Measurements from ENCODE around the gene NSD1. TPM values are rescaled to one million over a fixed set of nuclear protein-coding genes. Genes with fewer than 3 reads are reported as not detected.
A peak's percentile ranks its signal among the peaks of the same experiment; 100 is the strongest.

NSD1 gene
- polyA plus RNA-seq, 4 donors = 4.3 to 27.2 (median 11.5) TPM

- FAIRE-seq = no peak
- Histone ChIP-seq H3K36me3 (ENCODE audit: control insufficient read depth in 3 of 3, insufficient read depth in 2 of 3, low read depth in 1 of 3, low read length in 3 of 3) (no peaks in the 10 kb centered on the region), H3K9me3 (ENCODE audit: control insufficient read depth in 2 of 2, insufficient read depth in 1 of 2, low read depth in 1 of 2, low read length in 1 of 2) (peaks cover 0 to 5% of the 10 kb centered on the region in 2 donors), H3K4me3 (ENCODE audit: low read depth in 1 of 3, low read length in 3 of 3) (peak overlapping the region in 1 of 3 donors; percentile 20), H3K4me1 (ENCODE audit: control insufficient read depth in 3 of 3, insufficient read depth in 2 of 3, low read depth in 1 of 3, low read length in 2 of 3) (peaks cover 0 to 13% (median 4%) of the 10 kb centered on the region in 3 donors), H3K27me3 (ENCODE audit: control insufficient read depth in 3 of 3, insufficient read depth in 3 of 3, low read length in 3 of 3) (no peaks in the 10 kb centered on the region), H3K27ac (ENCODE audit: low read depth in 1 of 3, low read length in 2 of 3) (peak overlapping the region in 1 of 3 donors; percentile 72)
- DNase-seq = peak; percentile 83 to 93
- 28 to 47% (median 34%) methylated on average over 44 to 49 of the region's 49 CpGs for WGBS, 3 donors
These were observed 16.8 kb upstream of the NSD1 start for GRCh38 chr5:177116631-177117373.

- H3K27me3 ChIP-seq (ENCODE audit: control insufficient read depth in 3 of 3, insufficient read depth in 3 of 3, low read length in 3 of 3) = no peaks in the 10 kb centered on the region
- FAIRE-seq = no peak
- peak overlapping the region in 1 of 3 donors; percentile 52 for H3K27ac ChIP-seq (ENCODE audit: low read depth in 1 of 3, low read length in 2 of 3)
- H3K36me3 ChIP-seq (ENCODE audit: control insufficient read depth in 3 of 3, insufficient read depth in 2 of 3, low read depth in 1 of 3, low read length in 3 of 3) = no peaks in the 10 kb centered on the region
- WGBS, 3 donors = 97 to 99% (median 99%) methylated on average over 29 to 30 of the region's 30 CpGs
- no peak overlapping the region for H3K4me3 ChIP-seq (ENCODE audit: low read depth in 1 of 3, low read length in 3 of 3)
- H3K9me3 ChIP-seq (ENCODE audit: control insufficient read depth in 2 of 2, insufficient read depth in 1 of 2, low read depth in 1 of 2, low read length in 1 of 2) = peaks cover 0 to 5% of the 10 kb centered on the region in 2 donors
- peaks cover 0 to 9% (median 4%) of the 10 kb centered on the region in 3 donors for H3K4me1 ChIP-seq (ENCODE audit: control insufficient read depth in 3 of 3, insufficient read depth in 2 of 3, low read depth in 1 of 3, low read length in 2 of 3)
- no peak for DNase-seq
These were observed 16.0 kb upstream of the NSD1 start for GRCh38 chr5:177117441-177118045.

- Histone ChIP-seq H3K9me3 (ENCODE audit: control insufficient read depth in 2 of 2, insufficient read depth in 1 of 2, low read depth in 1 of 2, low read length in 1 of 2) (no peaks in the 10 kb centered on the region), H3K27me3 (ENCODE audit: control insufficient read depth in 3 of 3, insufficient read depth in 3 of 3, low read length in 3 of 3) (no peaks in the 10 kb centered on the region), H3K4me3 (ENCODE audit: low read depth in 1 of 3, low read length in 3 of 3) (no peak overlapping the region), H3K36me3 (ENCODE audit: control insufficient read depth in 3 of 3, insufficient read depth in 2 of 3, low read depth in 1 of 3, low read length in 3 of 3) (no peaks in the 10 kb centered on the region), H3K4me1 (ENCODE audit: control insufficient read depth in 3 of 3, insufficient read depth in 2 of 3, low read depth in 1 of 3, low read length in 2 of 3) (no peaks in the 10 kb centered on the region), H3K27ac (ENCODE audit: low read depth in 1 of 3, low read length in 2 of 3) (no peak overlapping the region)
- DNase-seq (no peak), FAIRE-seq (no peak)
- 92 to 96% (median 95%) methylated on average over 5 of the region's 5 CpGs for WGBS, 3 donors
These were observed 11.0 kb upstream of the NSD1 start for GRCh38 chr5:177122566-177122965.

- FAIRE-seq = no peak
- no peaks in the 10 kb centered on the region for H3K9me3 ChIP-seq (ENCODE audit: control insufficient read depth in 2 of 2, insufficient read depth in 1 of 2, low read depth in 1 of 2, low read length in 1 of 2)
- WGBS, 3 donors = 84 to 88% (median 86%) methylated on average over 15 of the region's 15 CpGs
- no peaks in the 10 kb centered on the region for H3K4me1 ChIP-seq (ENCODE audit: control insufficient read depth in 3 of 3, insufficient read depth in 2 of 3, low read depth in 1 of 3, low read length in 2 of 3)
- H3K4me3 ChIP-seq (ENCODE audit: low read depth in 1 of 3, low read length in 3 of 3) = no peak overlapping the region
- no peak for DNase-seq
- H3K27ac ChIP-seq (ENCODE audit: low read depth in 1 of 3, low read length in 2 of 3) = no peak overlapping the region
- H3K36me3 ChIP-seq (ENCODE audit: control insufficient read depth in 3 of 3, insufficient read depth in 2 of 3, low read depth in 1 of 3, low read length in 3 of 3) = no peaks in the 10 kb centered on the region
- no peaks in the 10 kb centered on the region for H3K27me3 ChIP-seq (ENCODE audit: control insufficient read depth in 3 of 3, insufficient read depth in 3 of 3, low read length in 3 of 3)
These were observed 9.6 kb upstream of the NSD1 start for GRCh38 chr5:177123789-177124485.

GRCh38 chr5:177124486-177124991 lies 9.0 kb upstream of the NSD1 start:
- Histone ChIP-seq H3K27me3 (ENCODE audit: control insufficient read depth in 3 of 3, insufficient read depth in 3 of 3, low read length in 3 of 3) (no peaks in the 10 kb centered on the region), H3K36me3 (ENCODE audit: control insufficient read depth in 3 of 3, insufficient read depth in 2 of 3, low read depth in 1 of 3, low read length in 3 of 3) (no peaks in the 10 kb centered on the region), H3K4me1 (ENCODE audit: control insufficient read depth in 3 of 3, insufficient read depth in 2 of 3, low read depth in 1 of 3, low read length in 2 of 3) (no peaks in the 10 kb centered on the region), H3K9me3 (ENCODE audit: control insufficient read depth in 2 of 2, insufficient read depth in 1 of 2, low read depth in 1 of 2, low read length in 1 of 2) (no peaks in the 10 kb centered on the region), H3K4me3 (ENCODE audit: low read depth in 1 of 3, low read length in 3 of 3) (no peak overlapping the region), H3K27ac (ENCODE audit: low read depth in 1 of 3, low read length in 2 of 3) (no peak overlapping the region)
- WGBS, 3 donors = 81 to 86% (median 85%) methylated on average over 4 of the region's 4 CpGs
- DNase-seq (no peak), FAIRE-seq (no peak)

GRCh38 chr5:177126771-177127170 lies 6.8 kb upstream of the NSD1 start:
- DNase-seq (no peak), FAIRE-seq (no peak)
- H3K27ac ChIP-seq (ENCODE audit: low read depth in 1 of 3, low read length in 2 of 3) = no peak overlapping the region
- no peaks in the 10 kb centered on the region for H3K9me3 ChIP-seq (ENCODE audit: control insufficient read depth in 2 of 2, insufficient read depth in 1 of 2, low read depth in 1 of 2, low read length in 1 of 2)
- H3K27me3 ChIP-seq (ENCODE audit: control insufficient read depth in 3 of 3, insufficient read depth in 3 of 3, low read length in 3 of 3) = no peaks in the 10 kb centered on the region
- WGBS, 3 donors = 73 to 87% (median 74%) methylated on average over 1 of the region's 1 CpG
- H3K4me3 ChIP-seq (ENCODE audit: low read depth in 1 of 3, low read length in 3 of 3) = no peak overlapping the region
- H3K36me3 ChIP-seq (ENCODE audit: control insufficient read depth in 3 of 3, insufficient read depth in 2 of 3, low read depth in 1 of 3, low read length in 3 of 3) = no peaks in the 10 kb centered on the region
- H3K4me1 ChIP-seq (ENCODE audit: control insufficient read depth in 3 of 3, insufficient read depth in 2 of 3, low read depth in 1 of 3, low read length in 2 of 3) = peaks cover 0 to 1% (median 0%) of the 10 kb centered on the region in 3 donors

GRCh38 chr5:177128551-177128981 lies 5.0 kb upstream of the NSD1 start:
- Histone ChIP-seq H3K4me1 (ENCODE audit: control insufficient read depth in 3 of 3, insufficient read depth in 2 of 3, low read depth in 1 of 3, low read length in 2 of 3) (peaks cover 0 to 7% (median 0%) of the 10 kb centered on the region in 3 donors), H3K4me3 (ENCODE audit: low read depth in 1 of 3, low read length in 3 of 3) (no peak overlapping the region), H3K27me3 (ENCODE audit: control insufficient read depth in 3 of 3, insufficient read depth in 3 of 3, low read length in 3 of 3) (no peaks in the 10 kb centered on the region), H3K9me3 (ENCODE audit: control insufficient read depth in 2 of 2, insufficient read depth in 1 of 2, low read depth in 1 of 2, low read length in 1 of 2) (no peaks in the 10 kb centered on the region), H3K27ac (ENCODE audit: low read depth in 1 of 3, low read length in 2 of 3) (no peak overlapping the region), H3K36me3 (ENCODE audit: control insufficient read depth in 3 of 3, insufficient read depth in 2 of 3, low read depth in 1 of 3, low read length in 3 of 3) (no peaks in the 10 kb centered on the region)
- 71 to 88% (median 82%) methylated on average over 4 of the region's 4 CpGs for WGBS, 3 donors
- DNase-seq (no peak), FAIRE-seq (no peak)

GRCh38 chr5:177130211-177131018 lies 3.2 kb upstream of the NSD1 start:
- no peak overlapping the region for H3K27ac ChIP-seq (ENCODE audit: low read depth in 1 of 3, low read length in 2 of 3)
- H3K4me3 ChIP-seq (ENCODE audit: low read depth in 1 of 3, low read length in 3 of 3) = no peak overlapping the region
- peaks cover 5 to 17% (median 7%) of the 10 kb centered on the region in 3 donors for H3K4me1 ChIP-seq (ENCODE audit: control insufficient read depth in 3 of 3, insufficient read depth in 2 of 3, low read depth in 1 of 3, low read length in 2 of 3)
- 71 to 82% (median 79%) methylated on average over 5 of the region's 5 CpGs for WGBS, 3 donors
- H3K36me3 ChIP-seq (ENCODE audit: control insufficient read depth in 3 of 3, insufficient read depth in 2 of 3, low read depth in 1 of 3, low read length in 3 of 3) = peaks cover 0 to 2% (median 0%) of the 10 kb centered on the region in 3 donors
- FAIRE-seq (no peak), DNase-seq (no peak)
- no peaks in the 10 kb centered on the region for H3K27me3 ChIP-seq (ENCODE audit: control insufficient read depth in 3 of 3, insufficient read depth in 3 of 3, low read length in 3 of 3)
- H3K9me3 ChIP-seq (ENCODE audit: control insufficient read depth in 2 of 2, insufficient read depth in 1 of 2, low read depth in 1 of 2, low read length in 1 of 2) = no peaks in the 10 kb centered on the region

All from small intestine (tissue), 7 donors.